H9 (cell line): Measurements from ENCODE around the gene CMPK2. TPM values are rescaled to one million over a fixed set of nuclear protein-coding genes. Genes with fewer than 3 reads are reported as not detected.

ENCODE experiments used
- DNase-seq: peaks from one replicate; pipeline ENCODE4 v3.0.0-alpha.2; 2017
- H2AFZ ChIP-seq: one replicate; pipeline ENCODE4 v1.6.1; 2013; ENCODE audit warnings: mild to moderate bottlenecking, low read length, control low read depth, moderate library complexity
- H2AK5ac ChIP-seq: 2 replicates; pipeline ENCODE4 v1.6.1; 2013; ENCODE audit warnings: low read length, control low read depth, mixed read lengths; ENCODE audit not compliant: insufficient read length
- H2BK120ac ChIP-seq: one replicate; pipeline ENCODE4 v1.6.1; 2013; ENCODE audit warnings: low read depth, mild to moderate bottlenecking, low read length, control low read depth, inconsistent platforms; ENCODE audit not compliant: poor library complexity, severe bottlenecking
- H2BK12ac ChIP-seq: 2 replicates; pipeline ENCODE4 v1.6.1; 2013; ENCODE audit warnings: low read length, control low read depth, mixed read lengths, low read depth; ENCODE audit not compliant: insufficient read length
- H2BK15ac ChIP-seq: 2 replicates; pipeline ENCODE4 v1.6.1; 2013; ENCODE audit warnings: low read depth, low read length, control low read depth
- H2BK20ac ChIP-seq: one replicate; pipeline ENCODE4 v1.6.1; 2013; ENCODE audit warnings: low read depth, mild to moderate bottlenecking, low read length, control low read depth, inconsistent platforms; ENCODE audit not compliant: poor library complexity, severe bottlenecking
- H2BK5ac ChIP-seq: 2 replicates; pipeline ENCODE4 v1.6.1; 2013; ENCODE audit warnings: low read length, control low read depth, mixed read lengths; ENCODE audit not compliant: insufficient read length
- H3K14ac ChIP-seq: 2 replicates; pipeline ENCODE4 v1.6.1; 2013; ENCODE audit warnings: low read length, control low read depth; ENCODE audit not compliant: insufficient read depth
- H3K18ac ChIP-seq: 2 replicates; pipeline ENCODE4 v1.6.1; 2013; ENCODE audit warnings: low read depth, mild to moderate bottlenecking, mixed read lengths, low read length, control low read depth; ENCODE audit not compliant: insufficient read length
- H3K23ac ChIP-seq: 2 replicates; pipeline ENCODE4 v1.6.1; 2013; ENCODE audit warnings: low read length, control low read depth, mixed read lengths, low read depth; ENCODE audit not compliant: insufficient read length
- H3K23me2 ChIP-seq: 2 replicates; pipeline ENCODE4 v1.6.1; 2013; ENCODE audit warnings: low read depth, mild to moderate bottlenecking, mixed read lengths, low read length, control low read depth; ENCODE audit not compliant: insufficient read length, poor library complexity, severe bottlenecking
- H3K27ac ChIP-seq: 2 replicates; pipeline ENCODE4 v1.5.1; 2013; ENCODE audit warnings: low read length, control low read depth, mixed read lengths, low read depth; ENCODE audit not compliant: insufficient read length
- H3K27me3 ChIP-seq: 2 replicates; pipeline ENCODE4 v1.6.1; 2013; ENCODE audit warnings: low read length, control low read depth, inconsistent platforms; ENCODE audit not compliant: insufficient read depth
- H3K4ac ChIP-seq: 2 replicates; pipeline ENCODE4 v1.6.1; 2013; ENCODE audit warnings: low read depth, mild to moderate bottlenecking, control low read depth, inconsistent platforms, low read length, moderate library complexity
- H3K4me1 ChIP-seq: 2 replicates; pipeline ENCODE4 v1.6.1; 2013; ENCODE audit warnings: low read length, control low read depth, inconsistent platforms; ENCODE audit not compliant: insufficient read depth
- H3K4me2 ChIP-seq: 2 replicates; pipeline ENCODE4 v1.6.1; 2013; ENCODE audit warnings: low read length, control low read depth, mixed read lengths; ENCODE audit not compliant: insufficient read length, insufficient read depth
- H3K56ac ChIP-seq: 2 replicates; pipeline ENCODE4 v1.6.1; 2013; ENCODE audit warnings: low read depth, mild to moderate bottlenecking, mixed read lengths, low read length, control low read depth; ENCODE audit not compliant: insufficient read length
- H3K79me1 ChIP-seq: 2 replicates; pipeline ENCODE4 v1.6.1; 2013; ENCODE audit warnings: low read depth, mild to moderate bottlenecking, moderate library complexity, low read length, control low read depth, inconsistent platforms; ENCODE audit not compliant: insufficient read depth, poor library complexity, severe bottlenecking
- H3K79me2 ChIP-seq: 2 replicates; pipeline ENCODE4 v1.6.1; 2013; ENCODE audit warnings: low read length, control low read depth, inconsistent platforms; ENCODE audit not compliant: insufficient read depth
- H3K9ac ChIP-seq: 2 replicates; pipeline ENCODE4 v1.6.1; 2013; ENCODE audit warnings: low read length, control low read depth, mixed read lengths; ENCODE audit not compliant: insufficient read length; ENCODE audit errors: extremely low read depth
- H3K9me3 ChIP-seq: one replicate; pipeline ENCODE4 v1.6.1; 2013; ENCODE audit warnings: low read depth, low read length, inconsistent platforms; ENCODE audit not compliant: control insufficient read depth
- H3T11ph ChIP-seq: one replicate; pipeline ENCODE4 v1.6.1; 2013; ENCODE audit warnings: mild to moderate bottlenecking, low read length, control low read depth, inconsistent platforms
- H4K20me1 ChIP-seq: one replicate; pipeline ENCODE4 v1.6.1; 2013; ENCODE audit not compliant: control insufficient read depth, insufficient read length, insufficient read depth
- H4K5ac ChIP-seq: 2 replicates; pipeline ENCODE4 v1.6.1; 2013; ENCODE audit warnings: low read depth, mild to moderate bottlenecking, mixed read lengths, low read length, control low read depth; ENCODE audit not compliant: insufficient read length
- H4K8ac ChIP-seq: replicated peaks from 2 replicates; pipeline ENCODE4 v1.6.1; 2013; ENCODE audit warnings: low read length, control low read depth, mixed read lengths, low read depth; ENCODE audit not compliant: insufficient read length
- H4K91ac ChIP-seq: 2 replicates; pipeline ENCODE4 v1.6.1; 2013; ENCODE audit warnings: low read depth, mild to moderate bottlenecking, moderate library complexity, mixed read lengths, low read length, control low read depth; ENCODE audit not compliant: insufficient read length
- H3K27ac Mint-ChIP-seq, 3 experiments: 2 replicates in 2 of 3; 3 replicates in 1 of 3; pipeline ENCODE4 v1.8.0; 2020 to 2021; ENCODE audit warnings: mixed read lengths in 3 of 3, mild to moderate bottlenecking in 1 of 3, moderate library complexity in 1 of 3
- H3K27me3 Mint-ChIP-seq: 2 replicates; pipeline ENCODE4 v1.8.0; 2021; ENCODE audit warnings: low read depth, mild to moderate bottlenecking, moderate library complexity, mixed read lengths
- H3K36me3 Mint-ChIP-seq, 3 experiments: 2 replicates in 2 of 3; 3 replicates in 1 of 3; pipeline ENCODE4 v1.8.0; 2020 to 2021; ENCODE audit warnings: low read depth in 3 of 3, mixed read lengths in 3 of 3; ENCODE audit not compliant: insufficient read depth in 1 of 3
- H3K4me1 Mint-ChIP-seq, 2 experiments: 2 replicates each; pipeline ENCODE4 v1.8.0; 2020; ENCODE audit warnings: mixed read lengths in 2 of 2
- H3K4me3 Mint-ChIP-seq, 2 experiments: 2 replicates in 1 of 2; 3 replicates in 1 of 2; pipeline ENCODE4 v1.8.0; 2020 to 2021; ENCODE audit warnings: mild to moderate bottlenecking in 2 of 2, mixed read lengths in 2 of 2, moderate library complexity in 1 of 2
- H3K9me3 Mint-ChIP-seq, 2 experiments: 2 replicates in 1 of 2; 3 replicates in 1 of 2; pipeline ENCODE4 v1.8.0; 2020; ENCODE audit warnings: mild to moderate bottlenecking in 2 of 2, mixed read lengths in 2 of 2, moderate library complexity in 1 of 2
- WGBS: extraction: QIAGEN DNeasy Blood & Tissue Kit; methylation state at CpG from one replicate; pipeline ENCODE4 v1.1.7; 2013; ENCODE audit warnings: missing lambda C conversion rate, low lambda C conversion rate, mixed read lengths; ENCODE audit not compliant: insufficient read length; ENCODE audit errors: extremely low coverage; 5-methylcytosine and 5-hydroxymethylcytosine counted together
- total RNA-seq: library from RNA; stranded (reverse); gene quantifications from 2 replicates; pipeline ENCODE4 v1.2.1, GENCODE V29; 2021
- TF ChIP-seq, protein P1 (sequence below): fragments of 200-600 bp; sonication (generic); conservative IDR thresholded peaks from 3 replicates; pipeline ENCODE4 v1.8.0; 2021; ENCODE audit warnings: antibody characterized with exemption, mild to moderate bottlenecking

CMPK2 gene
- total RNA-seq, 1 experiment from 2014 or later, result 0.90 TPM

- H3T11ph ChIP-seq, result no peak overlapping the region
- Mint-ChIP-seq H3K27ac (no peak overlapping the region), H3K4me1 (peaks cover 19 to 21% of the 10 kb centered on the region in 2 experiments), H3K9me3 (peaks cover 3 to 10% of the 10 kb centered on the region in 2 experiments), H3K36me3 (peaks cover 0 to 1% (median 0%) of the 10 kb centered on the region in 3 experiments; a peak in 2 of 7 replicates), H3K4me3 (no peak overlapping the region), H3K27me3 (peaks cover 12% of the 10 kb centered on the region)
- H3K27me3 ChIP-seq, result no peaks in the 10 kb centered on the region
- no peak overlapping the region for H2AK5ac ChIP-seq
- no peak overlapping the region for H4K5ac ChIP-seq
- H2BK15ac ChIP-seq, result no peak overlapping the region
- no peak overlapping the region for H3K4me2 ChIP-seq
- H2BK12ac ChIP-seq, result no peak overlapping the region
- H3K27ac ChIP-seq, result no peak overlapping the region
- H2BK5ac ChIP-seq, result no peak overlapping the region
- no peaks in the 10 kb centered on the region for H3K79me1 ChIP-seq
- no peak overlapping the region for H2AFZ ChIP-seq
- no peaks in the 10 kb centered on the region for H3K9me3 ChIP-seq
- H3K18ac ChIP-seq, result no peak overlapping the region
- no peaks in the 10 kb centered on the region for H3K23me2 ChIP-seq
- H3K23ac ChIP-seq, result no peak overlapping the region
- H3K56ac ChIP-seq, result no peak overlapping the region
- H4K20me1 ChIP-seq, result no peaks in the 10 kb centered on the region
- H3K14ac ChIP-seq, result no peak overlapping the region
- TF ChIP-seq, protein P1, sequence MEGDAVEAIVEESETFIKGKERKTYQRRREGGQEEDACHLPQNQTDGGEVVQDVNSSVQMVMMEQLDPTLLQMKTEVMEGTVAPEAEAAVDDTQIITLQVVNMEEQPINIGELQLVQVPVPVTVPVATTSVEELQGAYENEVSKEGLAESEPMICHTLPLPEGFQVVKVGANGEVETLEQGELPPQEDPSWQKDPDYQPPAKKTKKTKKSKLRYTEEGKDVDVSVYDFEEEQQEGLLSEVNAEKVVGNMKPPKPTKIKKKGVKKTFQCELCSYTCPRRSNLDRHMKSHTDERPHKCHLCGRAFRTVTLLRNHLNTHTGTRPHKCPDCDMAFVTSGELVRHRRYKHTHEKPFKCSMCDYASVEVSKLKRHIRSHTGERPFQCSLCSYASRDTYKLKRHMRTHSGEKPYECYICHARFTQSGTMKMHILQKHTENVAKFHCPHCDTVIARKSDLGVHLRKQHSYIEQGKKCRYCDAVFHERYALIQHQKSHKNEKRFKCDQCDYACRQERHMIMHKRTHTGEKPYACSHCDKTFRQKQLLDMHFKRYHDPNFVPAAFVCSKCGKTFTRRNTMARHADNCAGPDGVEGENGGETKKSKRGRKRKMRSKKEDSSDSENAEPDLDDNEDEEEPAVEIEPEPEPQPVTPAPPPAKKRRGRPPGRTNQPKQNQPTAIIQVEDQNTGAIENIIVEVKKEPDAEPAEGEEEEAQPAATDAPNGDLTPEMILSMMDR, result no peak
- H2BK120ac ChIP-seq, result no peak overlapping the region
- H4K8ac ChIP-seq, result no peak overlapping the region
- no peak overlapping the region for H2BK20ac ChIP-seq
- no peaks in the 10 kb centered on the region for H3K4me1 ChIP-seq
- WGBS, result no CpG with 5 or more reads among the region's 3 CpGs
- H3K79me2 ChIP-seq, result no peaks in the 10 kb centered on the region
- no peak overlapping the region for H4K91ac ChIP-seq
- H3K9ac ChIP-seq, result no peak overlapping the region
- no peak for DNase-seq
- no peak overlapping the region for H3K4ac ChIP-seq
Observed at GRCh38 chr2:6824962-6825361, 40.7 kb downstream of the CMPK2 start.
